CD4-positive, alpha-beta memory T cell (primary cell): ENCODE measurements around the gene PARD3B. TPM values are rescaled to one million over a fixed set of nuclear protein-coding genes. Genes with fewer than 3 reads are reported as not detected.

Experiments
- CTCF ChIA-PET: fragments of 350-600 bp; sonication (Branson Sonifier 250); formaldehyde crosslinking; loops from one replicate; lab custom pipeline; 2021; ENCODE audit warnings: inconsistent platforms; ENCODE audit not compliant: partially characterized antibody; lab: Charles Lee
- POLR2A ChIA-PET: fragments of 350-600 bp; sonication (Branson Sonifier 250); formaldehyde crosslinking; loops from one replicate; lab custom pipeline; 2021; ENCODE audit not compliant: partially characterized antibody; lab: Charles Lee
- DNase-seq, 5 donors: peaks; one replicate each; pipeline versions ENCODE4 v3.0.0 to v3.0.0-alpha.2; 2020 to 2022; ENCODE audit warnings: mixed read lengths in 1 of 5
- H3K27ac ChIP-seq: one replicate; pipeline ENCODE4 v1.7.0; 2013; ENCODE audit warnings: low read depth, low read length
- H3K27me3 ChIP-seq: 2 replicates; pipeline ENCODE4 v1.7.0; 2013; ENCODE audit warnings: mild to moderate bottlenecking, low read length, moderate library complexity; ENCODE audit not compliant: insufficient read depth
- H3K36me3 ChIP-seq: 2 replicates; pipeline ENCODE4 v1.7.0; 2013; ENCODE audit warnings: mild to moderate bottlenecking, low read length, moderate library complexity; ENCODE audit not compliant: insufficient read depth
- H3K4me1 ChIP-seq: 2 replicates; pipeline ENCODE4 v1.7.0; 2013; ENCODE audit warnings: mild to moderate bottlenecking, low read length, moderate library complexity; ENCODE audit not compliant: insufficient read depth
- H3K4me3 ChIP-seq, 2 donors: one replicate each; pipeline ENCODE4 v1.7.0; 2013; ENCODE audit warnings: low read length in 2 of 2, mild to moderate bottlenecking in 1 of 2
- H3K9me3 ChIP-seq, 2 donors: one replicate each; pipeline ENCODE4 v1.7.0; 2013; ENCODE audit warnings: low read length in 2 of 2, control low read depth in 1 of 2; ENCODE audit not compliant: control insufficient read depth in 1 of 2
- H3K27ac Mint-ChIP-seq, 7 donors: one replicate each; pipeline ENCODE4 v1.8.0; 2020 to 2021; ENCODE audit warnings: mixed read lengths in 7 of 7, mild to moderate bottlenecking in 6 of 7, inconsistent platforms in 3 of 7, moderate library complexity in 3 of 7
- H3K27me3 Mint-ChIP-seq, 2 donors: one replicate each; pipeline ENCODE4 v1.8.0; 2020 to 2021; ENCODE audit warnings: mixed read lengths in 2 of 2
- H3K36me3 Mint-ChIP-seq, 2 donors: one replicate each; pipeline ENCODE4 v1.8.0; 2020 to 2021; ENCODE audit warnings: mixed read lengths in 2 of 2, inconsistent platforms in 1 of 2, mild to moderate bottlenecking in 1 of 2
- H3K4me1 Mint-ChIP-seq, 4 donors: one replicate each; pipeline ENCODE4 v1.8.0; 2020 to 2021; ENCODE audit warnings: mixed read lengths in 4 of 4, mild to moderate bottlenecking in 1 of 4
- H3K4me3 Mint-ChIP-seq, 8 donors: one replicate each; pipeline ENCODE4 v1.8.0; 2020 to 2021; ENCODE audit warnings: mixed read lengths in 8 of 8, mild to moderate bottlenecking in 7 of 8, moderate library complexity in 6 of 8, inconsistent platforms in 3 of 8
- H3K9me3 Mint-ChIP-seq, 8 donors: one replicate each; pipeline ENCODE4 v1.8.0; 2020 to 2021; ENCODE audit warnings: mixed read lengths in 8 of 8, mild to moderate bottlenecking in 5 of 8, inconsistent platforms in 3 of 8, moderate library complexity in 1 of 8
- intact Hi-C: fragments of 100-400 bp; cut with micrococcal nuclease; formaldehyde crosslinking; loops from one replicate; pipeline ENCODE4 v1.15.1; 2023
- polyA plus RNA-seq, 2 donors: library from polyadenylated mRNA; unstranded; fragments of 300-500 nt; fragmentation: Illumina TruSeq; gene quantifications; one replicate each; pipeline ENCODE4 v1.2.3, GENCODE V29; 2021
- total RNA-seq, 2 experiments: library from RNA; stranded (reverse); gene quantifications; one replicate each; pipeline ENCODE4 v1.2.3, GENCODE V29; 2021

Gene PARD3B
- total and polyA plus RNA-seq, 4 experiments from 2014 or later, result 0.44 to 1.3 (median 1.2) TPM; not detected in 1

- Histone ChIP-seq H3K27me3 (peaks cover 4% of the 10 kb centered on the region), H3K27ac (no peak overlapping the region), H3K4me1 (no peaks in the 10 kb centered on the region), H3K4me3 (no peak overlapping the region), H3K9me3 (no peaks in the 10 kb centered on the region), H3K36me3 (no peaks in the 10 kb centered on the region)
- no peaks in the 10 kb centered on the region for H3K36me3 Mint-ChIP-seq
- DNase-seq, result no peak
- CTCF ChIA-PET, result no interaction called here
- H3K27ac Mint-ChIP-seq, result no peak overlapping the region
- H3K9me3 Mint-ChIP-seq, result no peaks in the 10 kb centered on the region
- peaks cover 0 to 2% of the 10 kb centered on the region in 2 donors for H3K27me3 Mint-ChIP-seq
- peaks cover 0 to 12% (median 6%) of the 10 kb centered on the region in 4 donors for H3K4me1 Mint-ChIP-seq
- intact Hi-C loops, result no loop called here
- POLR2A ChIA-PET, result no interaction called here
- no peak overlapping the region for H3K4me3 Mint-ChIP-seq
These were observed 1088.7 kb downstream of the PARD3B start for GRCh38 chr2:205633994-205634393.

GRCh38 chr2:205636549-205637319 is 1091.5 kb downstream of the PARD3B start:
- ChIA-PET POLR2A (no interaction called here), CTCF (no interaction called here)
- Mint-ChIP-seq H3K27ac (peak overlapping the region in 2 of 7 donors; percentile 76 to 84), H3K4me1 (peaks cover 0 to 12% (median 6%) of the 10 kb centered on the region in 4 donors), H3K9me3 (peaks cover 0 to 3% (median 0%) of the 10 kb centered on the region in 8 donors), H3K27me3 (no peaks in the 10 kb centered on the region), H3K36me3 (no peaks in the 10 kb centered on the region), H3K4me3 (no peak overlapping the region)
- no peaks in the 10 kb centered on the region for H3K9me3 ChIP-seq
- DNase-seq, result no peak
- no peak overlapping the region for H3K4me3 ChIP-seq
- H3K36me3 ChIP-seq, result no peaks in the 10 kb centered on the region
- intact Hi-C loops, result no loop called here
- H3K27ac ChIP-seq, result no peak overlapping the region
- H3K4me1 ChIP-seq, result no peaks in the 10 kb centered on the region
- peaks cover 4% of the 10 kb centered on the region for H3K27me3 ChIP-seq

GRCh38 chr2:205637320-205637602 is 1092.0 kb downstream of the PARD3B start:
- Mint-ChIP-seq H3K27me3 (peaks cover 0 to 3% of the 10 kb centered on the region in 2 donors), H3K27ac (peak overlapping the region in 1 of 7 donors; percentile 21), H3K4me1 (peaks cover 0 to 12% (median 6%) of the 10 kb centered on the region in 4 donors), H3K36me3 (no peaks in the 10 kb centered on the region), H3K4me3 (no peak overlapping the region), H3K9me3 (peaks cover 0 to 3% (median 0%) of the 10 kb centered on the region in 8 donors)
- no peaks in the 10 kb centered on the region for H3K36me3 ChIP-seq
- intact Hi-C loops, result no loop called here
- H3K27me3 ChIP-seq, result peaks cover 4% of the 10 kb centered on the region
- no peaks in the 10 kb centered on the region for H3K9me3 ChIP-seq
- ChIA-PET CTCF (interaction anchor here (0.5 to 0.8 kb wide), 2 partner anchors 11 to 15 kb away, joined by 3 read pairs; no protein-coding TSS in a partner anchor), POLR2A (no interaction called here)
- H3K4me1 ChIP-seq, result no peaks in the 10 kb centered on the region
- DNase-seq, result no peak
- no peak overlapping the region for H3K27ac ChIP-seq
- H3K4me3 ChIP-seq, result no peak overlapping the region

GRCh38 chr2:205637779-205638503 is 1092.7 kb downstream of the PARD3B start:
- no peak for DNase-seq
- intact Hi-C loops, result no loop called here
- no peak overlapping the region for H3K27ac ChIP-seq
- H3K9me3 ChIP-seq, result no peaks in the 10 kb centered on the region
- H3K4me1 ChIP-seq, result no peaks in the 10 kb centered on the region
- Mint-ChIP-seq H3K27ac (peak overlapping the region in 2 of 7 donors; percentile 13 to 21), H3K9me3 (peaks cover 0 to 3% (median 0%) of the 10 kb centered on the region in 8 donors), H3K4me1 (peaks cover 0 to 12% (median 6%) of the 10 kb centered on the region in 4 donors), H3K36me3 (no peaks in the 10 kb centered on the region), H3K4me3 (no peak overlapping the region), H3K27me3 (peaks cover 0 to 4% of the 10 kb centered on the region in 2 donors)
- peaks cover 4% of the 10 kb centered on the region for H3K27me3 ChIP-seq
- no peaks in the 10 kb centered on the region for H3K36me3 ChIP-seq
- POLR2A ChIA-PET, result no interaction called here
- no peak overlapping the region for H3K4me3 ChIP-seq
- CTCF ChIA-PET, result interaction anchor here (0.5 to 0.8 kb wide), 2 partner anchors 12 to 15 kb away, joined by 3 read pairs; no protein-coding TSS in a partner anchor

GRCh38 chr2:205640716-205641115 is 1095.4 kb downstream of the PARD3B start:
- Mint-ChIP-seq H3K9me3 (peaks cover 0 to 3% (median 0%) of the 10 kb centered on the region in 8 donors), H3K4me3 (no peak overlapping the region), H3K27ac (no peak overlapping the region), H3K36me3 (no peaks in the 10 kb centered on the region), H3K27me3 (peaks cover 6 to 11% of the 10 kb centered on the region in 2 donors), H3K4me1 (peaks cover 0 to 12% (median 4%) of the 10 kb centered on the region in 4 donors)
- Histone ChIP-seq H3K4me1 (no peaks in the 10 kb centered on the region), H3K27ac (no peak overlapping the region), H3K4me3 (no peak overlapping the region), H3K27me3 (peaks cover 4% of the 10 kb centered on the region), H3K36me3 (no peaks in the 10 kb centered on the region), H3K9me3 (no peaks in the 10 kb centered on the region)
- ChIA-PET CTCF (no interaction called here), POLR2A (no interaction called here)
- no peak for DNase-seq
- intact Hi-C loops, result no loop called here

- no peaks in the 10 kb centered on the region for H3K36me3 Mint-ChIP-seq
- Histone ChIP-seq H3K9me3 (no peaks in the 10 kb centered on the region), H3K27ac (no peak overlapping the region), H3K36me3 (no peaks in the 10 kb centered on the region), H3K27me3 (no peaks in the 10 kb centered on the region), H3K4me3 (no peak overlapping the region), H3K4me1 (no peaks in the 10 kb centered on the region)
- H3K4me3 Mint-ChIP-seq, result no peak overlapping the region
- H3K27ac Mint-ChIP-seq, result no peak overlapping the region
- no peak for DNase-seq
- H3K4me1 Mint-ChIP-seq, result peaks cover 0 to 1% (median under 1%) of the 10 kb centered on the region in 4 donors
- ChIA-PET CTCF (no interaction called here), POLR2A (no interaction called here)
- intact Hi-C loops, result no loop called here
- peaks cover 0 to 3% (median 0%) of the 10 kb centered on the region in 8 donors for H3K9me3 Mint-ChIP-seq
- peaks cover 6 to 11% of the 10 kb centered on the region in 2 donors for H3K27me3 Mint-ChIP-seq
These were observed 1097.5 kb downstream of the PARD3B start for GRCh38 chr2:205642599-205643356.
